GM15510 (cell line): ENCODE measurements around the gene EPB42.

Experiments
- POLR2A ChIP-seq: IDR thresholded peaks from 3 replicates; pipeline ENCODE4 v1.6.1; 2011; ENCODE audit warnings: borderline replicate concordance; ENCODE audit not compliant: insufficient read length; ENCODE audit errors: extremely low read depth

The EPB42 gene

DNA sequence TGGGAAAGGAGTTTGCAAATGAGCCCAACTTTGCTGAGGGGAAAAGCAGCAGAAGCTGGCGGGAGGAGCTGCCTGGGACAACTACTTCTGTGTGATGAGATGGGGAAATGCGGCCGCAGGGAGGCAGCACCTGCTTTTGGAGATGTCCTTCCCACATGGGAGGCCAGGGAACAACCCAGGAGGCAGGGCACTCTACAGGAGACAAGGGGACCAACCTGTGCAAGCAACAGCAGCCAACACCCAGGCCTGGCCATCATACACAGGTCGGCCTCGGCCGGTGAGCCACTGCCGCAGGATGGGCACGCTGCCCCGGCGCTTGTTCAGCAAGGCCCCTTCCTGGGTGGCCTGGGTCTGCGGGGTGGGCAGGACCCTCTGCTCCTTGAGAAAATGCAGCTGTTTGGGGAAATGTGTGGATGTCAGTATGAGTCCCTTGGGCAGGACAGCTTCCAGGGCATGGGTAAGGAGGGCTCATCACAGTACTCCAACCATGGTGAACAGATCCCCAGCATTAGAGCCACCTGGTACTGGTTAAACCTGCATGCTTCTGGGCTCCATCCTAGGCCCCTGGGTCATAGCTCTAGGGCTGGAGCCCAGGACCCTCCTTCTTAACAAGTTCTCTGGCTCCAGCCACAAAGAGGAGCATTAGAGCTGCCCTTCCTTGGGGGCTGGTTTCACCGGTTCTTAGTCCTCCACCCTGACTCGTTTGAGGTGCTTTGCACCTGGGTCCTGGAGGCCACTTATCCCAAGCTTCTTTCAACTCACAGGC lies 11.6 kb downstream of the EPB42 start:
- no peak for TF ChIP-seq POLR2A

DNA sequence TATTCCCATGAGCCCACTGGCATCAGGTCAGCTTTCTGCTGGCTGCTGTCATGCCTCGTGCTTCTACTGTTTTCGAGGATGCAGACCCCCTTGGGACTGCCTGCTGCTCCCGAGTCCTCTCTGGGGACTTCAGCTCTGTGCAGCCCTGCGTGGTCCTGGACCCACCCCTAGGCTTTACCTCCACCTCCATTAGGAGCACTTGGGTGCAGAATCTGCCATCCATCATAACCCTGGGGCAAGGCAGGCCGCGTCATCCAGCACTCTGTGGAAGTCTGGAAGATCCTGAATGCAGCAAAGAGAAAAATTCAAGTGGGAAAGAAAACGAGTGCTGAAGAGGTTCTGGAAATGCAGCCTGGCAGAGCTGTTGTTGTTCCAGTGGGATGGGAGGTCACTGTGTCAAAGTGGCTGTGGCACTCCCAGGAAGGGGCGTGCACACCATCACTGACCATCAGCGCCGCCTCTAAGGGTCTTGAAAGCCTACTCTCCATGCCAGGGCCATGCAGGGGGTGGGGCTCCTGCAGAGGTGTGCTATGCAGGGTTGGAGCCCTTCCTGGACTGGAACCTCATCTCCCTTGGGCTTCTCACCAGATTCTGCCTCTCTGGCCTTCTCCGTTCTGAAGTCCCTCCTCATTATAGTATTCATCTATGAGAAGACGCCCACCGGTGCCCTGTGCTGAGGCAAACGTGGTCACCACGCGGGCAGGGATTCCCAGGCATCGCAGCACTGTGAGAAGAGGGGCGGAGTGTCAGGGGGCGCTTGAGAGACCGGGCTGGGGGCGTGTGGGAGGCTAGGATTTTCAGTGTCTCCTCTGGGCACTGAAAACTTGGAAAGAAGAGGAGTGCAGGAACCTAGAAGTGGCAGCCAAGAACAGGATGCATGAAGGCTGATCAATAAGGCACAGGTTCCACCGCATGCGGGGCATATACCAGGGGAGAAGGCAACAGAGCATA lies 12.5 kb downstream of the EPB42 start:
- no peak for TF ChIP-seq POLR2A

DNA sequence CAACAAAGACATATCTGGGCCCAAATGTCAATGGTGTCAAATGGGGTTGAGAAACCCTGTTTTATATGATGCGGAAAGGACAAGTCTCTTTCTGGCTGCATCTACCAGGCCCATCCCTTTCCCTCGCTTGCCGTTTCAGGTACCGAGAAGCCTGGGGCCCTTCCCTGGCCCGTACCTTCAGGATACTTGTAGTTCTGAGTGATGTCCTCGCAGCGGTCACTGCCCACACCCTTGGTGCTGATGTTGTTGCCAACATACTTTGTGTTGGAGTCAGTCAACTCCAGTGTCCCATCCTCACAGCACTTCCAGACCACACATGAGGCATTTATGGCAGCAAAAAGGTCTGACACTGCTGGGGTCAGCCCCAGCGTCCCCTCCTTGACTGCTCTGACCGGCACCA lies 13.8 kb downstream of the EPB42 start:
- no peak for TF ChIP-seq POLR2A

DNA sequence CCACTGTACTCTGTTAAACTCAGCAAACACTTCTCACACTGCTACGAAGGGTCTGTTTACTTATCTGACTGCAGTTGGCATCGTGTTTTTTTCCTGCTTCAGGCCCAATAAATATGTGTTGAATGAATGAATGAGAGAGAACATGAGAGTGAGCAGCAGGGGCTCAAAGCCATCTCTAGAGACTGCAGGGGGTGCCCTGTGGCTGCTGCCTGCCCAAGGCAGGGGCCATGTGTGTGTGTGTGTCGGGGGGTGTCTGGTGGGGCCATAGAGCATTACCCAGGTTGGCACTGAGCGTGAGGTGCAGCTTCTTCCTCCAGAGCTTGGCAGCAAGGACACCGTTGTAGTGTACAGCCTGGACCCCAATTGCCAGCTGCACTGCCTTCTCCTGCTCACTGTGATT lies 14.8 kb downstream of the EPB42 start:
- TF ChIP-seq POLR2A, result no peak

- no peak for TF ChIP-seq POLR2A
Measured at GRCh38 chr15:43204016-43204901, 16.6 kb downstream of the EPB42 start.

- TF ChIP-seq POLR2A, result no peak
Measured at GRCh38 chr15:43199945-43200488, 20.8 kb downstream of the EPB42 start.

DNA sequence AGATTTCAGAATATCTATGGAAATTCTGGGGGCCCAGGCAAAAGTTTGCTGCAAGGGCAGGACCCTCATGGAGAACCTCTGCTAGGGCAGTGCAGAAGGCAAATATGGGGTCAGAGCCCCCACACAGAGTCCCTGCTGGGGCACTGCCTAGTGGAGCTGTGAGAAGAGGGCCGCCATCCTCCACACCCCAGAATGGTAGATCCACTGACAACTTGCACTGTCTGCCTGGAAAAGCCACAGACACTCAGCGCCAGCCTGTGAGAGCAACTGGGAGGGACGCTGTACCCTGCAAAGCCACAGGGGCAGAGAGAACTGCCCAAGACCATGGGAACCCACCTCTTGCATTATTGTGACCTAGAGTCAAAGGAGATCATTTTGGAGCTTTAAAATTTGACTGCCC lies 21.8 kb downstream of the EPB42 start:
- TF ChIP-seq POLR2A, result no peak

- no peak for TF ChIP-seq POLR2A
Measured at GRCh38 chr15:43196760-43197548, 23.9 kb downstream of the EPB42 start.

- no peak for TF ChIP-seq POLR2A
Measured at GRCh38 chr15:43194795-43195194, 26.0 kb downstream of the EPB42 start.

GRCh38 chr15:43193710-43194109 lies 27.1 kb downstream of the EPB42 start:
- no peak for TF ChIP-seq POLR2A

DNA sequence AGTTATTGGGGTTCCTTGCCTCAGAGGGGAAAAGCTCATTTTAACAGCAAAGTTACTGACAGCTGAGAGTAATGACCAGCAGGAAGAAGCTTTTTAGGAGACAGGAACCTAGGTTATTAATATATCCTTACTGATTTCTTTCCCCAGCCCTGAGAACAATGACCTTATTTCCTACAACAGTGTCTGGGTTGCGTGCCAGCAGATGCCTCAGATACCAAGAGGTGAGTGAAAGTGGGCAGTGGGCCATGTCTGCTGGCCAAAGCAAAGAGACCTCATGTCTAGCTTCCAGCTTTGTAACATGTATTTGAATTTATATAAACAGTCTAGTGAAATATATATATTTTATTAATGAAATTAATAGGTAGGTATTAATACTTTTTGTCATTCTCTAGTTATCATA lies 30.6 kb downstream of the EPB42 start:
- TF ChIP-seq POLR2A, result no peak

- no peak for TF ChIP-seq POLR2A
Measured at GRCh38 chr15:43189296-43189695, 31.5 kb downstream of the EPB42 start.

- TF ChIP-seq POLR2A, result no peak
Measured at GRCh38 chr15:43187544-43188155, 33.2 kb downstream of the EPB42 start.
